ENCODE measurements around the gene STRN4. TPM values are rescaled to one million over a fixed set of nuclear protein-coding genes. Genes with fewer than 3 reads are reported as not detected.

The STRN4 gene
- total RNA-seq, 2 experiments from 2014 or later: 52.5 to 63.5 TPM

DNA sequence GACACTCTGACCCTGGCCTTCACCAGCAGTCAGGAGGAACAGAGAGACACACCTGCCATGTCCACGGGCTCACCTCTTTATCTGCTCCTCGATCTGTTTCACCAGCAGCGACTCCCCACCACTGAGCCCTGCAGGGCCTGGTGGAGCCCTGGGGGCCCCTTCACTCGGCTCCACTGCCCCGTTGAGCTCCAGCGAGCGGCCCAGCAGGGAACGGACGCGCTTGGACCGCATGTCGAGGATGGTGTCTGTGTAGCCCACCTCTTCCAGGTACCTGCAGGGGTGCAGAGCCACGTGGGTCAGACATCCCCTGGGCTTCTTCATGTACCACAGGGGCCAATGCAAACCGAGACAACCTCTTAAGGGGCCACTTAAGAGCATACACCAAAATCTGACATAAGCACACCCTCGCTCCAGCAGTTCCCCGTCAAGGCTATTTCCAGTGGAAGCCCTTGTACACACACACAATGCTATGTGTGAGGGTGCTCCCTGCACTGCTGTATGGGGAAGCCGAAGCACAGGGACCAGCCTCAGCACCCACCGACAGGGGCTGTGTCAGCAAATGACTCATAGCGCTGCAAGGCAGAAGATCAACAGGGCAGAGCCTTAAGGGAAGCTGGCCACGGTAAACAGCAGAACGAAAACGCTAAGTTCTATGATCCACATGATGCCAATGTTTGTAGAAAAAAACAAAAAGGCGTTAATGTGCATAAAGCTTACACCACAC, 13.1 kb downstream of the STRN4 start:
- ATAC-seq: no peak
- Mint-ChIP-seq H3K27ac (no peak overlapping the region), H3K9me3 (no peaks in the 10 kb centered on the region), H3K4me1 (ENCODE audit: low read depth) (peaks cover 11% of the 10 kb centered on the region), H3K27me3 (no peaks in the 10 kb centered on the region), H3K4me3 (no peak overlapping the region), H3K36me3 (ENCODE audit: low read depth) (peaks cover 34% of the 10 kb centered on the region)
- ChIA-PET CTCF (interaction anchor here (2.1 kb wide), 1 partner anchor 29 kb away, joined by 7 read pairs; no protein-coding TSS in a partner anchor), POLR2A (interaction anchor here (1.1 to 2.1 kb wide), 2 partner anchors 13 to 19 kb away, joined by 4 to 9 read pairs; partner anchors contain the start of gene FKRP)
- DNase-seq: no peak
- TF ChIP-seq, protein P1, sequence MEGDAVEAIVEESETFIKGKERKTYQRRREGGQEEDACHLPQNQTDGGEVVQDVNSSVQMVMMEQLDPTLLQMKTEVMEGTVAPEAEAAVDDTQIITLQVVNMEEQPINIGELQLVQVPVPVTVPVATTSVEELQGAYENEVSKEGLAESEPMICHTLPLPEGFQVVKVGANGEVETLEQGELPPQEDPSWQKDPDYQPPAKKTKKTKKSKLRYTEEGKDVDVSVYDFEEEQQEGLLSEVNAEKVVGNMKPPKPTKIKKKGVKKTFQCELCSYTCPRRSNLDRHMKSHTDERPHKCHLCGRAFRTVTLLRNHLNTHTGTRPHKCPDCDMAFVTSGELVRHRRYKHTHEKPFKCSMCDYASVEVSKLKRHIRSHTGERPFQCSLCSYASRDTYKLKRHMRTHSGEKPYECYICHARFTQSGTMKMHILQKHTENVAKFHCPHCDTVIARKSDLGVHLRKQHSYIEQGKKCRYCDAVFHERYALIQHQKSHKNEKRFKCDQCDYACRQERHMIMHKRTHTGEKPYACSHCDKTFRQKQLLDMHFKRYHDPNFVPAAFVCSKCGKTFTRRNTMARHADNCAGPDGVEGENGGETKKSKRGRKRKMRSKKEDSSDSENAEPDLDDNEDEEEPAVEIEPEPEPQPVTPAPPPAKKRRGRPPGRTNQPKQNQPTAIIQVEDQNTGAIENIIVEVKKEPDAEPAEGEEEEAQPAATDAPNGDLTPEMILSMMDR (IDR thresholded peaks at IDR 0.05): no peak
- intact Hi-C loops (cut with micrococcal nuclease): no loop called here

DNA sequence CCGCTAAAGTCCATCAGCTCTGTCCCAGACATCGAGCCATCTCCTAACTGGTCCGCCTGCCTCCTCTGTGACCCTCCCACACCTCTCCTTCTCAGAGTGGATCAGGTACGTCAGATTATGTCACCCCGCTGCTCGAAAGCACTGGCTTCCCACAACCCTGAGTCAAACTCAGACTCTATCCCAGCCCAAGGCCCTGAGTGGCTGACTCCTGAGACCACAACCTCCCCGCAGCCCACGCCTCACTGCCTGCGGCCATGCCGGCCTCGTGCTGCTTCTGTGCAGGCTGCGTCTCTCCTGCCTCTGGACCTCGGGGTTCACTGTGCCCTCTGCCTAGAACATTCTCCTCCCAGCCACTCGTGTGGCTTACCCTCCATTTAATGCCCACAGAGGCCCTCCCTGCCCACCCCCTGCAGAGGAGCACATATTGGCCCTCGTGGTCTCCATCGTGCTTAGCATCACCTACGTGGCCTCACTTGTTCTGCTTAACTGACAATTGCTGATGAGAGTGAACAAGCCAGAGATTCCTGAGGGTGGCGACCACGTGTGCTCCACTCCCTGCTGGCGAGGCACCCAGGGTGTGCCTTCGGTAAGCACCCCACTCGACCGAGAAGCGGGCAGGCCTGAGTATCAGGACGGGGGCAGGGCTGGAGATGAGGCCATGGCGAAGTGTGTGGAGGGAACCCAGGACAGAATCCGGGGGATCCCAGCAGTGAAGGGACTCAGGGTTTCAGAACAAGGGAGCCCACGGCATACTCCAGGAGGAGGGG, 13.9 kb downstream of the STRN4 start:
- DNase-seq: no peak
- Mint-ChIP-seq H3K27me3 (no peaks in the 10 kb centered on the region), H3K36me3 (ENCODE audit: low read depth) (peaks cover 28% of the 10 kb centered on the region), H3K9me3 (no peaks in the 10 kb centered on the region), H3K4me3 (no peak overlapping the region), H3K4me1 (ENCODE audit: low read depth) (peaks cover 11% of the 10 kb centered on the region), H3K27ac (no peak overlapping the region)
- no peak for ATAC-seq
- intact Hi-C loops (cut with micrococcal nuclease): no loop called here
- POLR2A ChIA-PET: interaction anchor here (1.1 kb wide), 1 partner anchor 14 kb away, joined by 3 read pairs; no protein-coding TSS in a partner anchor
- TF ChIP-seq, protein P1 (IDR thresholded peaks at IDR 0.05): no peak
- CTCF ChIA-PET: interaction anchor here (0.6 to 6.4 kb wide), 5 partner anchors 10 to 1679 kb away, joined by 3 to 95 read pairs (median 5); no protein-coding TSS in a partner anchor

DNA sequence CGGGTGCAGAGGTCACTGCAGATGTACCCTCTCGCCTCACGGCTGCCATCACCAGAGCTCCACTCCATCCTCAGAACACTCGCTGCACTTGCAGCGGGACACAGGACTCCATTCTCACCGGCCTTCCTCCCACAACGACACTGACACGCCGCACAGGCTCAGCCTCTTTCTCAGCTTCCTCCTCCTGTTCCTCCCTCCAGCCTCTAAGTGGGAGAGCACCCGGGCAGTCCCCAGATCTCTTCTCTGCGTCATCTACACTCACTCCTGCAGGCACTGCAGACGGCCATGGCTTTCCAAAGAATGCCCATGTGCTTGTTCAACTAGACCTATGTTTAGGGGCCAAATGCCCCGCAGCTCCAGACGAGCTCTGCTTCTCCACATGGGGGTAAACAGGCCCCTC, 14.7 kb downstream of the STRN4 start:
- Mint-ChIP-seq H3K4me1 (ENCODE audit: low read depth) (peaks cover 11% of the 10 kb centered on the region), H3K4me3 (no peak overlapping the region), H3K9me3 (no peaks in the 10 kb centered on the region), H3K27me3 (no peaks in the 10 kb centered on the region), H3K27ac (no peak overlapping the region), H3K36me3 (ENCODE audit: low read depth) (peaks cover 27% of the 10 kb centered on the region)
- DNase-seq (no peak), ATAC-seq (no peak)
- intact Hi-C loops (cut with micrococcal nuclease): no loop called here
- TF ChIP-seq, protein P1 (IDR thresholded peaks at IDR 0.05): no peak
- POLR2A ChIA-PET: interaction anchor here (1.1 to 2.1 kb wide), 4 partner anchors 14 to 35 kb away, joined by 3 to 6 read pairs (median 4); no protein-coding TSS in a partner anchor
- CTCF ChIA-PET: interaction anchor here (0.6 to 6.4 kb wide), 5 partner anchors 11 to 1678 kb away, joined by 3 to 95 read pairs (median 5); no protein-coding TSS in a partner anchor

DNA sequence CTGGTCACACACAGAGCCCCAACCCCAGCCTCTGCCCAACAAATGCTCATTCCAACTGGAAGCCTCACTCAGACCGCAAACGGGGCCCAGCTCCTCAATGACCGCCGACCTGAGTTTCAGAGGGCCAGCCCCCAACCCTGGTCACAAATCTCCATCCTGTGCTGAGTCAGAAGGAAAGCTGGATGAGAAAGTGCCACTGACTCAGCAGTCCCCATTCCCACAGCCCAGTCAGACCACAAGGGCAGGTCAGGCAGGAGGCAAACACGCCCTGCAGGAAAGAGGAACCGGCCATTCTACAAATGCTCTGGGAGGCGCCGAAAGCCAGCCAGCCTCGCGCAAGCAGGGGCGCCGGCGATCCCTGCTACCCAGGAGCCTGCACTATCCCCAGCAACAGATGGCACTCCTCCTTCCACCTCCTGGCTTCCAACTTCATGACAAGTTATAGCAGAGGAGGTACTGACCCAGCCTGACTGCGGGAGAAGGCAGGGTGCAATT, 15.2 kb downstream of the STRN4 start:
- DNase-seq: no peak
- TF ChIP-seq, protein P1 (IDR thresholded peaks at IDR 0.05): no peak
- Mint-ChIP-seq H3K4me3 (no peak overlapping the region), H3K27ac (peak overlapping the region; percentile 62), H3K27me3 (no peaks in the 10 kb centered on the region), H3K4me1 (ENCODE audit: low read depth) (peaks cover 11% of the 10 kb centered on the region), H3K9me3 (no peaks in the 10 kb centered on the region), H3K36me3 (ENCODE audit: low read depth) (peaks cover 31% of the 10 kb centered on the region)
- POLR2A ChIA-PET: interaction anchor here (1.0 to 2.1 kb wide), 8 partner anchors 11 to 70 kb away, joined by 3 to 9 read pairs (median 4); partner anchors contain the start of genes DACT3 and SLC1A5
- intact Hi-C loops (cut with micrococcal nuclease): no loop called here
- ATAC-seq: no peak
- CTCF ChIA-PET: interaction anchor here (1.0 to 6.4 kb wide), 5 partner anchors 12 to 188 kb away, joined by 3 to 95 read pairs (median 5); no protein-coding TSS in a partner anchor
